Activated B cell treated with CpG ODN at 0.5 μM for 24 hours (primary cell): ENCODE data around the gene LRRTM2. TPM values are rescaled to one million over a fixed set of nuclear protein-coding genes. Genes with fewer than 3 reads are reported as not detected.

Experiments
- ATAC-seq: fragments of 200-7000 bp; cut with Tn5 transposase; one replicate; pipeline ENCODE4 v1.10.0; 2021; ENCODE audit warnings: low read depth, mild to moderate bottlenecking, moderate library complexity
- CTCF ChIA-PET: fragments of 350-600 bp; sonication (Branson Sonifier 250); formaldehyde crosslinking; loops from one replicate; lab custom pipeline; 2021; ENCODE audit warnings: antibody characterized with exemption; lab: Charles Lee
- POLR2A ChIA-PET: fragments of 350-600 bp; sonication (Branson Sonifier 250); formaldehyde crosslinking; loops from one replicate; lab custom pipeline; 2021; ENCODE audit warnings: antibody characterized with exemption; lab: Charles Lee
- DNase-seq: peaks from one replicate; pipeline ENCODE4 v3.0.0; 2022
- H3K27ac Mint-ChIP-seq: one replicate; pipeline ENCODE4 v1.8.0; 2020; ENCODE audit warnings: mixed read lengths
- H3K27me3 Mint-ChIP-seq: one replicate; pipeline ENCODE4 v1.8.0; 2021; ENCODE audit warnings: mixed read lengths
- H3K36me3 Mint-ChIP-seq: one replicate; pipeline ENCODE4 v1.8.0; 2021; ENCODE audit warnings: low read depth, mixed read lengths
- H3K4me1 Mint-ChIP-seq: one replicate; pipeline ENCODE4 v1.8.0; 2021; ENCODE audit warnings: mixed read lengths
- H3K4me3 Mint-ChIP-seq: one replicate; pipeline ENCODE4 v1.8.0; 2020; ENCODE audit warnings: mild to moderate bottlenecking, mixed read lengths
- H3K9me3 Mint-ChIP-seq: one replicate; pipeline ENCODE4 v1.8.0; 2020; ENCODE audit warnings: mixed read lengths
- CTCF ChIP-seq: fragments of 200-600 bp; IDR thresholded peaks from one replicate; pipeline ENCODE4 v1.8.0; 2022; ENCODE audit warnings: antibody characterized with exemption, mild to moderate bottlenecking
- intact Hi-C: fragments of 100-400 bp; cut with micrococcal nuclease; formaldehyde crosslinking; loops from one replicate; pipeline ENCODE4 v1.15.1; 2024
- total RNA-seq: library from RNA; stranded (reverse); gene quantifications from 2 replicates; pipeline ENCODE4 v1.2.3, GENCODE V29; 2022

Gene LRRTM2
- total RNA-seq, 1 donor from 2014 or later: 0.29 TPM

- Mint-ChIP-seq H3K27me3 (no peaks in the 10 kb centered on the region), H3K9me3 (no peaks in the 10 kb centered on the region), H3K36me3 (peaks cover 41% of the 10 kb centered on the region), H3K27ac (no peak overlapping the region), H3K4me1 (peaks cover 2% of the 10 kb centered on the region), H3K4me3 (no peak overlapping the region)
- ChIA-PET POLR2A (no interaction called here), CTCF (no interaction called here)
- DNase-seq (no peak), ATAC-seq (no peak)
- TF ChIP-seq CTCF: no peak
- intact Hi-C loops: loop anchor here (10.0 kb wide), 1 partner anchor 566 kb away; the partner anchor contains the start of gene PROB1
Observed at GRCh38 chr5:138828556-138828955, 46.6 kb downstream of the LRRTM2 start.

DNA sequence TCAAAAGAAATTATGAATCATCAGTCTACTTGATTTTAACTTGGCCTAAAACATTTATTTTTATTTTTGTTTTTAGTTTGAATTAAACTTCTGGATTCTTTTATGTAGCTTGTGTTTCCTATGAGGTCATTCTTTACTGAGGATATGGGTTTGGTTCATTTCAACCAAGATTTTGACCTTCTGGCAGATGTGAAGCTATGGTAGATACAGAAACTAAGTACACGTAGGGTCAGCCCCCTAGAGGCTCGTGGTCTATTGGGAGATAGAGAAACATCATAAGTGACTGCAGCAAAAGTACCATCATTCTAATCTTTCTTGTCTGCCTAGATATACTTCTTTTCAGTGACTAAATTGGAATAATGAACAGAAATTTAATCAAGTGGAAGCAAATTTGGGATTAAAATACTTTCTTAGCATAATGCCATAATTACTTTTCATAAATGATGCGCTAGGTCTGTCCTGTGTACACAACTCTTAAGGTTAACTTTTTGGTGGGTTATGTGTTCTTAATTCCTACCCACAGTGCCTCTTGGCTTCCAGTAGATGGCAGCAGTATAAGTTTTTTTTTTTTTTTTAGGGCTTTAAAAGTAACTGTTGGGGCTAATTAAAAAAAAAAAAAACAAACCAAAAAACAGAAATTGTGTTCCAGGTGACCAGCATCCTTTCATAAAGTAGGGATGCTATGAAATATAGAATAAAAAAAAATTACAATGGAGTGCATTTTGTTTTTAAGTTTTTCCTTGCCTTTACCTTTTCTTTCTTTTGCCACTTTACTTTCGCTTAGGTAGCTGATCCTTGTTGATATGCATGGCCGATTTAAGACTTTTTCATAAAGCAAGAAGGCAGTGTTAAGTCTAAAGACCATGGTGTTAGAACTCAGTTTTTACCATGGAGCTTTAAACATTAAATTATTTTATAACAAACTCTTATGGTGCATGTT, 49.9 kb downstream of the LRRTM2 start:
- Mint-ChIP-seq H3K9me3 (no peaks in the 10 kb centered on the region), H3K4me1 (no peaks in the 10 kb centered on the region), H3K4me3 (no peak overlapping the region), H3K27me3 (no peaks in the 10 kb centered on the region), H3K27ac (no peak overlapping the region), H3K36me3 (peaks cover 35% of the 10 kb centered on the region)
- intact Hi-C loops: loop anchor here (1.0 to 10.0 kb wide), 2 partner anchors 437 to 570 kb away; partner anchors contain the start of gene PROB1
- no peak for DNase-seq
- no peak for TF ChIP-seq CTCF
- ChIA-PET CTCF (interaction anchor here (0.6 to 2.4 kb wide), 9 partner anchors 11 to 437 kb away, joined by 3 to 7 read pairs (median 4); no protein-coding TSS in a partner anchor), POLR2A (no interaction called here)
- ATAC-seq: no peak

- Mint-ChIP-seq H3K9me3 (no peaks in the 10 kb centered on the region), H3K4me3 (no peak overlapping the region), H3K4me1 (no peaks in the 10 kb centered on the region), H3K27ac (no peak overlapping the region), H3K27me3 (no peaks in the 10 kb centered on the region), H3K36me3 (peaks cover 37% of the 10 kb centered on the region)
- TF ChIP-seq CTCF: no peak
- ChIA-PET CTCF (interaction anchor here (1.0 to 2.4 kb wide), 5 partner anchors 11 to 438 kb away, joined by 3 to 6 read pairs (median 4); no protein-coding TSS in a partner anchor), POLR2A (no interaction called here)
- no peak for DNase-seq
- no peak for ATAC-seq
- intact Hi-C loops: loop anchor here (10.0 kb wide), 1 partner anchor 570 kb away; the partner anchor contains the start of gene PROB1
Observed at GRCh38 chr5:138824516-138824915, 50.6 kb downstream of the LRRTM2 start.

- no peak overlapping the region for H3K4me3 Mint-ChIP-seq
- intact Hi-C loops: loop anchor here (10.0 kb wide), 1 partner anchor 574 kb away; the partner anchor contains the start of gene PROB1
- ATAC-seq (no peak), DNase-seq (no peak)
- H3K4me1 Mint-ChIP-seq: no peaks in the 10 kb centered on the region
- H3K27ac Mint-ChIP-seq: no peak overlapping the region
- no peaks in the 10 kb centered on the region for H3K9me3 Mint-ChIP-seq
- no peak for TF ChIP-seq CTCF
- peaks cover 20% of the 10 kb centered on the region for H3K36me3 Mint-ChIP-seq
- POLR2A ChIA-PET: no interaction called here
- no peaks in the 10 kb centered on the region for H3K27me3 Mint-ChIP-seq
- CTCF ChIA-PET: no interaction called here
Observed at GRCh38 chr5:138820695-138821094, 54.4 kb downstream of the LRRTM2 start.

GRCh38 chr5:138819081-138819480, 56.1 kb downstream of the LRRTM2 start:
- ATAC-seq (no peak), DNase-seq (no peak)
- Mint-ChIP-seq H3K4me1 (no peaks in the 10 kb centered on the region), H3K9me3 (no peaks in the 10 kb centered on the region), H3K4me3 (no peak overlapping the region), H3K27ac (no peak overlapping the region), H3K27me3 (no peaks in the 10 kb centered on the region), H3K36me3 (peaks cover 22% of the 10 kb centered on the region)
- POLR2A ChIA-PET: no interaction called here
- TF ChIP-seq CTCF: no peak
- CTCF ChIA-PET: interaction anchor here (0.6 kb wide), 1 partner anchor 37 kb away, joined by 3 read pairs; no protein-coding TSS in a partner anchor
- intact Hi-C loops: no loop called here
